Aorta (tissue), 5 donors: Measurements from ENCODE around the gene GRID2IP. TPM values are rescaled to one million over a fixed set of nuclear protein-coding genes. Genes with fewer than 3 reads are reported as not detected.
A peak's percentile ranks its signal among the peaks of the same experiment; 100 is the strongest.

Experiments
- ATAC-seq: fragments of 200-7000 bp; cut with Tn5 transposase; one replicate; pipeline ENCODE4 v1.9.1; 2022; ENCODE audit warnings: moderate library complexity; ENCODE audit not compliant: low FRiP score
- DNase-seq, 2 donors: peaks; one replicate each; pipeline ENCODE4 v3.0.0-alpha.2; 2020
- H3K27ac ChIP-seq, 2 donors: one replicate each; pipeline ENCODE4 v1.5.1; 2013; ENCODE audit warnings: low read length in 2 of 2, mild to moderate bottlenecking in 2 of 2, moderate library complexity in 2 of 2, control low read depth in 1 of 2, inconsistent platforms in 1 of 2, low read depth in 1 of 2
- H3K27me3 ChIP-seq, 2 donors: one replicate each; pipeline ENCODE4 v1.6.1; 2013; ENCODE audit warnings: control low read depth in 1 of 2, low read length in 1 of 2, mild to moderate bottlenecking in 1 of 2, moderate library complexity in 1 of 2; ENCODE audit not compliant: insufficient read depth in 2 of 2, control insufficient read depth in 1 of 2
- H3K36me3 ChIP-seq, 2 donors: one replicate each; pipeline ENCODE4 v1.6.1; 2013; ENCODE audit warnings: control low read depth in 1 of 2, low read length in 1 of 2, mild to moderate bottlenecking in 1 of 2; ENCODE audit not compliant: insufficient read depth in 2 of 2, control insufficient read depth in 1 of 2
- H3K4me1 ChIP-seq, 2 donors: one replicate each; pipeline ENCODE4 v1.6.1; 2013; ENCODE audit warnings: low read length in 2 of 2, control low read depth in 1 of 2, mild to moderate bottlenecking in 1 of 2, moderate library complexity in 1 of 2; ENCODE audit not compliant: insufficient read depth in 2 of 2, control insufficient read depth in 1 of 2
- H3K4me3 ChIP-seq, 2 donors: one replicate each; pipeline ENCODE4 v1.5.1; 2013; ENCODE audit warnings: low read length in 2 of 2, control low read depth in 1 of 2, mild to moderate bottlenecking in 1 of 2
- H3K9me3 ChIP-seq: one replicate; pipeline ENCODE4 v1.6.1; 2013; ENCODE audit warnings: mild to moderate bottlenecking, low read length; ENCODE audit not compliant: control insufficient read depth
- WGBS, 2 donors: extraction: QIAGEN DNeasy Blood & Tissue Kit; methylation state at CpG; one replicate each; pipeline ENCODE4 v1.1.7; 2013; 5-methylcytosine and 5-hydroxymethylcytosine counted together
- intact Hi-C, 2 donors: fragments of 100-400 bp; cut with DNase I; formaldehyde crosslinking; loops; one replicate each; pipeline versions ENCODE4 v1.14.2 to v1.15.0; 2022
- polyA plus RNA-seq, 2 donors: library from polyadenylated mRNA; stranded (reverse); fragments of 200-250 nt; gene quantifications; one replicate each; pipeline ENCODE4 v1.2.3, GENCODE V29; 2013
- total RNA-seq, 2 donors: library from RNA; stranded (reverse); fragmentation: NEBNext Ultra II Directional; extraction: Animal tissue kit (Norgen Biotek cat#: 25700); gene quantifications; one replicate each; pipeline ENCODE4 v1.2.1, GENCODE V29; 2021
- donor health status: healthy with polysubstance abuse.
- donor health status: Bipolar disorder and iron deficiency.
- donor health status: DM: no; HTN: no; CAD: no.
- donor health status: DM: no; HTN: no; CAD: no.
- donor health status: DM: yes; HTN: yes; CAD: no.

The GRID2IP gene
- total and polyA plus RNA-seq, 4 donors = 0.16 to 0.39 (median 0.25) TPM; not detected in 1

GRCh38 chr7:6486438-6487183, 64.7 kb downstream of the GRID2IP start:
- Histone ChIP-seq H3K4me1 (no peaks in the 10 kb centered on the region), H3K9me3 (no peaks in the 10 kb centered on the region), H3K36me3 (no peaks in the 10 kb centered on the region), H3K27me3 (no peaks in the 10 kb centered on the region), H3K4me3 (no peak overlapping the region), H3K27ac (no peak overlapping the region)
- DNase-seq (peak; percentile 5 to 48), ATAC-seq (no peak)
- WGBS, 2 donors = 94 to 96% methylated on average over 19 of the region's 19 CpGs
- intact Hi-C loops = no loop called here

GRCh38 chr7:6482743-6483119, 68.5 kb downstream of the GRID2IP start:
- peak overlapping the region; percentile 71 to 96 for H3K4me3 ChIP-seq
- WGBS, 2 donors = 7% methylated on average over 6 of the region's 6 CpGs
- intact Hi-C loops = no loop called here
- DNase-seq (no peak), ATAC-seq (no peak)
- no peaks in the 10 kb centered on the region for H3K9me3 ChIP-seq
- no peaks in the 10 kb centered on the region for H3K27me3 ChIP-seq
- peaks cover 0 to 2% of the 10 kb centered on the region in 2 donors for H3K4me1 ChIP-seq
- H3K27ac ChIP-seq = peak overlapping the region in 1 of 2 donors; percentile 82
- no peaks in the 10 kb centered on the region for H3K36me3 ChIP-seq

- WGBS, 2 donors = 22 to 30% methylated on average over 4 of the region's 4 CpGs
- Histone ChIP-seq H3K27ac (no peak overlapping the region), H3K4me1 (peaks cover 0 to 2% of the 10 kb centered on the region in 2 donors), H3K36me3 (no peaks in the 10 kb centered on the region), H3K4me3 (peak overlapping the region in 1 of 2 donors; percentile 96), H3K9me3 (no peaks in the 10 kb centered on the region), H3K27me3 (no peaks in the 10 kb centered on the region)
- ATAC-seq (no peak), DNase-seq (no peak)
- intact Hi-C loops = no loop called here
These were observed 69.0 kb downstream of the GRID2IP start for GRCh38 chr7:6482307-6482706.

GRCh38 chr7:6481445-6481844, 69.8 kb downstream of the GRID2IP start:
- no peak for ATAC-seq
- H3K4me1 ChIP-seq = peaks cover 0 to 2% of the 10 kb centered on the region in 2 donors
- intact Hi-C loops = no loop called here

GRCh38 chr7:6480323-6480660, 71.0 kb downstream of the GRID2IP start:
- intact Hi-C loops = no loop called here
- Histone ChIP-seq H3K9me3 (no peaks in the 10 kb centered on the region), H3K36me3 (no peaks in the 10 kb centered on the region), H3K4me3 (no peak overlapping the region), H3K27ac (no peak overlapping the region), H3K27me3 (no peaks in the 10 kb centered on the region), H3K4me1 (peaks cover 0 to 2% of the 10 kb centered on the region in 2 donors)
- 19 to 20% methylated on average over 5 of the region's 5 CpGs for WGBS, 2 donors
- no peak for DNase-seq
- no peak for ATAC-seq

More at GRCh38 chr7:6481445-6481844, 69.8 kb downstream of the GRID2IP start:
- Histone ChIP-seq H3K27ac (no peak overlapping the region), H3K9me3 (no peaks in the 10 kb centered on the region), H3K36me3 (no peaks in the 10 kb centered on the region), H3K27me3 (no peaks in the 10 kb centered on the region), H3K4me3 (no peak overlapping the region)
- DNase-seq = peak; percentile 35 to 64
- WGBS, 2 donors = 57 to 60% methylated on average over 6 of the region's 6 CpGs

GRCh38 chr7:6479067-6479466, 72.2 kb downstream of the GRID2IP start:
- 78 to 83% methylated on average over 8 of the region's 8 CpGs for whole genome bisulfite sequencing, 2 donors
- DNase-seq (peak in 1 of 2 donors; percentile 36), ATAC-seq (no peak)
- no peak overlapping the region for H3K4me3 ChIP-seq
- H3K36me3 ChIP-seq = no peaks in the 10 kb centered on the region
- intact Hi-C loops = no loop called here
- H3K4me1 ChIP-seq = peaks cover 0 to 2% of the 10 kb centered on the region in 2 donors
- H3K27ac ChIP-seq = no peak overlapping the region
- H3K9me3 ChIP-seq = no peaks in the 10 kb centered on the region
- no peaks in the 10 kb centered on the region for H3K27me3 ChIP-seq

- peaks cover 0 to under 1% of the 10 kb centered on the region in 2 donors for H3K36me3 ChIP-seq
- 82 to 88% methylated on average over 7 of the region's 7 CpGs for WGBS, 2 donors
- no peak overlapping the region for H3K27ac ChIP-seq
- intact Hi-C loops = no loop called here
- no peaks in the 10 kb centered on the region for H3K27me3 ChIP-seq
- H3K4me3 ChIP-seq = no peak overlapping the region
- H3K9me3 ChIP-seq = no peaks in the 10 kb centered on the region
- peak; percentile 14 to 56 for DNase-seq
- H3K4me1 ChIP-seq = peaks cover 0 to 2% of the 10 kb centered on the region in 2 donors
- ATAC-seq = no peak
These were observed 73.1 kb downstream of the GRID2IP start for GRCh38 chr7:6478186-6478585.

- ATAC-seq = no peak
- Histone ChIP-seq H3K9me3 (no peaks in the 10 kb centered on the region), H3K27me3 (no peaks in the 10 kb centered on the region), H3K4me3 (no peak overlapping the region), H3K27ac (no peak overlapping the region), H3K4me1 (peaks cover 0 to 2% of the 10 kb centered on the region in 2 donors), H3K36me3 (peaks cover 0 to 3% of the 10 kb centered on the region in 2 donors)
- 38 to 66% methylated on average over 1 of the region's 1 CpG for WGBS, 2 donors
- no peak for DNase-seq
- intact Hi-C loops = no loop called here
These were observed 74.0 kb downstream of the GRID2IP start for GRCh38 chr7:6477318-6477660.

- peak; percentile 13 to 46 for DNase-seq
- ATAC-seq = no peak
- peaks cover 0 to 3% of the 10 kb centered on the region in 2 donors for H3K36me3 ChIP-seq
- intact Hi-C loops = no loop called here
- no peak overlapping the region for H3K4me3 ChIP-seq
- H3K9me3 ChIP-seq = no peaks in the 10 kb centered on the region
- peaks cover 0 to 2% of the 10 kb centered on the region in 2 donors for H3K4me1 ChIP-seq
- no peak overlapping the region for H3K27ac ChIP-seq
- WGBS, 2 donors = 56 to 60% methylated on average over 7 of the region's 7 CpGs
- H3K27me3 ChIP-seq = no peaks in the 10 kb centered on the region
These were observed 74.5 kb downstream of the GRID2IP start for GRCh38 chr7:6476596-6477317.
